ENCODE data around the gene CALU.

The CALU gene

GRCh38 chr7:128747327-128748079, 8.3 kb downstream of the CALU start:
- no peaks in the 10 kb centered on the region for H3K27me3 ChIP-seq
- TF ChIP-seq CTCF (IDR thresholded peaks at IDR 0.05) = no peak
- H3K27ac ChIP-seq = no peak overlapping the region
- peaks cover 5 to 6% of the 10 kb centered on the region in 2 experiments for H3K4me1 ChIP-seq (ENCODE audit: control insufficient read depth in 1 of 2, insufficient read depth in 1 of 2, low read depth in 1 of 2, low read length in 1 of 2)
- H3K9me3 ChIP-seq = no peaks in the 10 kb centered on the region
- peaks cover 8% of the 10 kb centered on the region for H3K36me3 ChIP-seq
- no peak overlapping the region for H3K4me3 ChIP-seq (ENCODE audit: low read depth in 1 of 2, low read length in 1 of 2)

GRCh38 chr7:128752251-128752650, 13.1 kb downstream of the CALU start:
- H3K27ac ChIP-seq = no peak overlapping the region
- H3K36me3 ChIP-seq = peaks cover 31% of the 10 kb centered on the region
- peaks cover 5 to 6% of the 10 kb centered on the region in 2 experiments for H3K4me1 ChIP-seq (ENCODE audit: control insufficient read depth in 1 of 2, insufficient read depth in 1 of 2, low read depth in 1 of 2, low read length in 1 of 2)
- no peaks in the 10 kb centered on the region for H3K9me3 ChIP-seq
- no peak for TF ChIP-seq CTCF (IDR thresholded peaks at IDR 0.05)
- H3K4me3 ChIP-seq (ENCODE audit: low read depth in 1 of 2, low read length in 1 of 2) = no peak overlapping the region
- H3K27me3 ChIP-seq = no peaks in the 10 kb centered on the region

GRCh38 chr7:128755075-128755818, 16.1 kb downstream of the CALU start:
- TF ChIP-seq CTCF (IDR thresholded peaks at IDR 0.05) = no peak
- H3K4me1 ChIP-seq (ENCODE audit: control insufficient read depth in 1 of 2, insufficient read depth in 1 of 2, low read depth in 1 of 2, low read length in 1 of 2) = no peaks in the 10 kb centered on the region
- H3K27me3 ChIP-seq = no peaks in the 10 kb centered on the region
- H3K9me3 ChIP-seq = no peaks in the 10 kb centered on the region
- H3K4me3 ChIP-seq (ENCODE audit: low read depth in 1 of 2, low read length in 1 of 2) = no peak overlapping the region
- H3K36me3 ChIP-seq = peaks cover 41% of the 10 kb centered on the region
- H3K27ac ChIP-seq = no peak overlapping the region

GRCh38 chr7:128755819-128756476, 16.8 kb downstream of the CALU start:
- H3K4me3 ChIP-seq (ENCODE audit: low read depth in 1 of 2, low read length in 1 of 2) = no peak overlapping the region
- peaks cover 47% of the 10 kb centered on the region for H3K36me3 ChIP-seq
- no peaks in the 10 kb centered on the region for H3K4me1 ChIP-seq (ENCODE audit: control insufficient read depth in 1 of 2, insufficient read depth in 1 of 2, low read depth in 1 of 2, low read length in 1 of 2)
- H3K27me3 ChIP-seq = no peaks in the 10 kb centered on the region
- no peaks in the 10 kb centered on the region for H3K9me3 ChIP-seq
- no peak for TF ChIP-seq CTCF (IDR thresholded peaks at IDR 0.05)
- H3K27ac ChIP-seq = no peak overlapping the region

DNA sequence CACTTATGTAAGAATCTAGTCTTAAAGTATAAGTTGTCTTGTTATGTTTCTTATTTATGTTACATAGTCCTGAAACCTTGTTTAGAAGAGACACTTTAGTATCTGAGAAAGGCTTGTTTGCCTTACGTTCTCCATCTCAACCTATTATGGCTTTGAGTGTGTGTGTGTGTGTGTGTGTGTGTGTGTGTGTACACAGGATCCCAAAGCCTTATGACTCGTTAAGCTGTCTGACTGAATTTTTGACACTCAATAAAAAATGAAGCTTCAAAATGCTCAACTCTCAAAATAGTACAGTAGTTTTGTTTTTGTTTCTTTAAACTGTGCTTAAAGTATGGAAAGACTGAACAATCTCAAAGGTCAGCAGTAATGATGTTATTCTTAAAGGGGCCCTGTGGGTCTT, 18.0 kb downstream of the CALU start:
- H3K27me3 ChIP-seq = no peaks in the 10 kb centered on the region
- peaks cover 55% of the 10 kb centered on the region for H3K36me3 ChIP-seq
- H3K27ac ChIP-seq = no peak overlapping the region
- TF ChIP-seq CTCF (IDR thresholded peaks at IDR 0.05) = no peak
- H3K4me3 ChIP-seq (ENCODE audit: low read depth in 1 of 2, low read length in 1 of 2) = no peak overlapping the region
- no peaks in the 10 kb centered on the region for H3K4me1 ChIP-seq (ENCODE audit: control insufficient read depth in 1 of 2, insufficient read depth in 1 of 2, low read depth in 1 of 2, low read length in 1 of 2)
- no peaks in the 10 kb centered on the region for H3K9me3 ChIP-seq

Data from neutrophil (primary cell).